K562 (cell line): Measurements from ENCODE around the gene SMIM12. TPM values are rescaled to one million over a fixed set of nuclear protein-coding genes. Genes with fewer than 3 reads are reported as not detected.

Experiments
- ATAC-seq: fragments of 200-7000 bp; cut with Tn5 transposase; 3 replicates; pipeline ENCODE4 v1.9.1; 2020; ENCODE audit warnings: moderate library complexity
- BruUV-seq: library from RNA; stranded (reverse); fragments of 400-500 nt; replicated peaks from 2 replicates; lab custom pipeline; 2021; lab: Mats Ljungman, UMichigan
- CTCF ChIA-PET: fragments of 300-600 bp; formaldehyde crosslinking; extraction: SDS; loops from one replicate; lab custom pipeline; 2021; ENCODE audit warnings: low intra/inter-chr PET ratio; lab: Yijun Ruan, JAX
- POLR2A ChIA-PET: fragments of 300-600, 350-650 bp; sonication (Branson Sonifier 250); formaldehyde crosslinking; extraction: SDS; loops from one replicate; lab custom pipeline; 2021; ENCODE audit warnings: antibody characterized with exemption, inconsistent platforms; lab: Yijun Ruan, JAX
- DNase-seq, 4 experiments: peaks; one replicate each; pipeline versions ENCODE4 v3.0.0 to v3.0.0-alpha.2; 2011 to 2018; ENCODE audit warnings: low spot score in 3 of 4, mixed read lengths in 3 of 4; ENCODE audit errors: extremely low read depth in 1 of 4
- FAIRE-seq: peaks from 2 replicates; lab custom pipeline; 2011; peaks lifted over from hg19 to GRCh38; lab: Jason Lieb, UNC
- H2AFZ ChIP-seq: 2 replicates; pipeline ENCODE4 v1.6.0; 2011; ENCODE audit warnings: low read depth, low read length, control low read depth, inconsistent platforms
- H3K27ac ChIP-seq: fragments of 200-600 bp; 3 replicates; pipeline ENCODE4 v1.8.0; 2011; ENCODE audit warnings: low read depth, mild to moderate bottlenecking, control low read depth, inconsistent platforms, low read length, moderate library complexity, mixed read lengths; ENCODE audit errors: extremely low read depth
- H3K27me3 ChIP-seq, 2 experiments: fragments of 300-600 bp in 1 of 2; 2 replicates in 1 of 2; 3 replicates in 1 of 2; pipeline versions ENCODE4 v1.6.0 to v1.8.0; 2011; ENCODE audit warnings: inconsistent platforms in 2 of 2, low read length in 2 of 2, mild to moderate bottlenecking in 1 of 2, mixed read lengths in 1 of 2, moderate library complexity in 1 of 2; ENCODE audit not compliant: control insufficient read depth in 2 of 2, insufficient read depth in 2 of 2
- H3K36me3 ChIP-seq: fragments of 300-600 bp; 3 replicates; pipeline ENCODE4 v1.8.0; 2011; ENCODE audit warnings: mild to moderate bottlenecking, low read length, inconsistent platforms; ENCODE audit not compliant: control insufficient read depth, insufficient read depth
- H3K4me1 ChIP-seq, 2 experiments: fragments of 200-600 bp in 1 of 2; replicated peaks in 1 of 2; 2 replicates in 1 of 2; 3 replicates in 1 of 2; pipeline versions ENCODE4 v1.5.1 to v1.8.0; 2011; ENCODE audit warnings: inconsistent platforms in 2 of 2, low read length in 2 of 2, mild to moderate bottlenecking in 1 of 2, mixed read lengths in 1 of 2, moderate library complexity in 1 of 2; ENCODE audit not compliant: control insufficient read depth in 2 of 2, insufficient read depth in 2 of 2
- H3K4me2 ChIP-seq: 2 replicates; pipeline ENCODE4 v1.6.1; 2011; ENCODE audit warnings: low read length, control low read depth, inconsistent platforms, mixed read lengths; ENCODE audit not compliant: insufficient read depth
- H3K4me3 ChIP-seq: fragments of 200-600 bp; sonication (generic), shearing (Covaris generic); 2 replicates; pipeline ENCODE4 v1.5.1; 2016; ENCODE audit warnings: control low read depth, inconsistent platforms
- H3K79me2 ChIP-seq: fragments of 200-600 bp; 3 replicates; pipeline ENCODE4 v1.8.0; 2011; ENCODE audit warnings: low read length, inconsistent platforms; ENCODE audit not compliant: control insufficient read depth, insufficient read depth
- H3K9ac ChIP-seq, 2 experiments: 2 replicates each; pipeline versions ENCODE4 v1.6.0 to v1.6.1; 2011; ENCODE audit warnings: low read depth in 2 of 2, low read length in 2 of 2, control low read depth in 1 of 2, inconsistent platforms in 1 of 2, mild to moderate bottlenecking in 1 of 2, mixed read lengths in 1 of 2; ENCODE audit not compliant: insufficient read depth in 1 of 2
- H3K9me1 ChIP-seq: one replicate; pipeline ENCODE4 v1.6.0; 2011; ENCODE audit warnings: inconsistent platforms, mild to moderate bottlenecking, low read length, moderate library complexity; ENCODE audit not compliant: control insufficient read depth, insufficient read depth
- H3K9me3 ChIP-seq: replicated peaks from 2 replicates; pipeline ENCODE4 v1.5.1; 2011; ENCODE audit warnings: low read depth, low read length, inconsistent platforms; ENCODE audit not compliant: control insufficient read depth, insufficient read depth
- H4K20me1 ChIP-seq: replicated peaks from 2 replicates; pipeline ENCODE4 v1.6.1; 2011; ENCODE audit warnings: low read length, inconsistent platforms, mixed read lengths; ENCODE audit not compliant: control insufficient read depth, insufficient read depth
- BCL6 ChIP-seq: fragments of 250-450 bp; sonication (Bioruptor Pico); IDR thresholded peaks from 2 replicates; pipeline ENCODE4 v1.4.0; 2020
- BMI1 ChIP-seq: fragments of 150-350 bp; IDR thresholded peaks from 2 replicates; pipeline ENCODE4 v1.6.1; 2014; ENCODE audit warnings: low read length
- EP400 ChIP-seq: fragments of 450-650 bp; IDR thresholded peaks from 2 replicates; pipeline ENCODE4 v1.6.1; 2017; ENCODE audit warnings: antibody characterized with exemption, mild to moderate bottlenecking, moderate library complexity
- FOXM1 ChIP-seq, 2 experiments: fragments of 450-650 bp in 1 of 2; sonication (generic) in 1 of 2; formaldehyde crosslinking in 1 of 2; IDR thresholded peaks; 2 replicates each; pipeline versions ENCODE4 v1.6.1 to v1.9.0; 2017 to 2022; ENCODE audit warnings: low read depth in 2 of 2, mild to moderate bottlenecking in 2 of 2, missing genetic modification reagents in 1 of 2, moderate library complexity in 1 of 2
- FOXP1 ChIP-seq: sonication (generic); formaldehyde crosslinking; IDR thresholded peaks from 2 replicates; pipeline ENCODE4 v1.8.0; 2022; ENCODE audit warnings: mild to moderate bottlenecking, missing genetic modification reagents
- PTRF ChIP-seq: fragments of 450-650 bp; IDR thresholded peaks from 2 replicates; pipeline ENCODE4 v1.6.1; 2016; ENCODE audit warnings: mild to moderate bottlenecking, missing genetic modification characterization, missing compliant biosample characterization
- PYGO2 ChIP-seq: fragments of 450-650 bp; IDR thresholded peaks from 2 replicates; pipeline ENCODE4 v1.6.1; 2016; ENCODE audit warnings: mild to moderate bottlenecking, missing genetic modification characterization, moderate library complexity, missing compliant biosample characterization
- RBFOX2 ChIP-seq: fragments of 200-400 bp; formaldehyde crosslinking; IDR thresholded peaks from 2 replicates; pipeline ENCODE4 v1.6.1; 2017; ENCODE audit warnings: low read depth, mild to moderate bottlenecking, low read length, moderate library complexity
- SFPQ ChIP-seq: fragments of 200-400 bp; formaldehyde crosslinking; IDR thresholded peaks from 2 replicates; pipeline ENCODE4 v1.6.1; 2017; ENCODE audit warnings: mild to moderate bottlenecking, low read depth, low read length, moderate library complexity
- SIRT6 ChIP-seq: IDR thresholded peaks from one replicate; pipeline ENCODE4 v1.6.1; 2012; ENCODE audit warnings: low read depth, mild to moderate bottlenecking, control low read depth, inconsistent platforms, low read length, moderate library complexity
- TCF3 ChIP-seq: sonication (generic); formaldehyde crosslinking; IDR thresholded peaks from 2 replicates; pipeline ENCODE4 v1.4.0; 2020; ENCODE audit warnings: mild to moderate bottlenecking, missing genetic modification reagents
- TEAD2 ChIP-seq: fragments of 450-650 bp; IDR thresholded peaks from 2 replicates; pipeline ENCODE4 v1.6.1; 2016; ENCODE audit warnings: missing genetic modification characterization, control low read depth, missing compliant biosample characterization
- ZNF324 ChIP-seq: fragments of 250-450 bp; sonication (Bioruptor Pico); IDR thresholded peaks from 2 replicates; pipeline ENCODE4 v1.4.0; 2020; ENCODE audit warnings: mild to moderate bottlenecking
- ZNF511 ChIP-seq: sonication (generic); formaldehyde crosslinking; IDR thresholded peaks from 2 replicates; pipeline ENCODE4 v1.8.0; 2022; ENCODE audit warnings: mild to moderate bottlenecking, missing genetic modification reagents
- ZNF57 ChIP-seq: fragments of 450-650 bp; formaldehyde crosslinking; IDR thresholded peaks from 2 replicates; pipeline ENCODE4 v1.4.0; 2020; ENCODE audit warnings: mild to moderate bottlenecking, moderate library complexity
- ZNF785 ChIP-seq: fragments of 250-450 bp; sonication (Bioruptor Pico); IDR thresholded peaks from 2 replicates; pipeline ENCODE4 v1.4.0; 2020; ENCODE audit warnings: mild to moderate bottlenecking
- WGBS: fragments of 100-300 bp; shearing (Covaris generic); methylation state at CpG from one replicate; pipeline ENCODE4 v1.1.6; 2016; ENCODE audit warnings: low coverage, mixed read lengths; ENCODE audit not compliant: insufficient coverage; ENCODE audit errors: missing lambda C conversion rate; 5-methylcytosine and 5-hydroxymethylcytosine counted together
- in situ Hi-C: fragments of 300-500 bp; cut with MboI; formaldehyde crosslinking; loops from 4 replicates; pipeline ENCODE4 v1.15.0; 2018; ENCODE audit warnings: inconsistent platforms, mixed read lengths
- intact Hi-C: fragments of 100-400 bp; cut with micrococcal nuclease; formaldehyde crosslinking; loops from 2 replicates; pipeline ENCODE4 v1.14.2; 2022
- polyA plus RNA-seq, 8 experiments: library from polyadenylated mRNA; depleted of rRNA in 4 of 8; stranded (reverse) in 5 of 8; unstranded in 3 of 8; fragments of >200 nt; fragmentation: Nextera tagmentation in 2 of 8; fragmentation: Illumina TruSeq in 1 of 8; extraction: Ambion mirVana in 2 of 8; extraction: Trizol in 1 of 8; gene quantifications; 2 replicates each; pipeline versions ENCODE4 v1.2.1 to v1.2.3, GENCODE V29; 2011 to 2014; ENCODE audit warnings: inconsistent platforms in 1 of 8, missing spikeins in 1 of 8
- total RNA-seq, 7 experiments: library from RNA; depleted of rRNA in 6 of 7; stranded (reverse); fragments of >200 nt in 6 of 7; fragmentation: Illumina TruSeq in 2 of 7; extraction: Trizol in 2 of 7; gene quantifications; 2 replicates each; pipeline versions ENCODE4 v1.2.1 to v1.2.3, GENCODE V29; 2011 to 2021; ENCODE audit warnings: low replicate concordance in 1 of 7
- TF ChIP-seq, protein P1 (sequence below): IDR thresholded peaks from 3 replicates; pipeline ENCODE4 v1.6.1; 2011; ENCODE audit warnings: borderline replicate concordance, mild to moderate bottlenecking; ENCODE audit not compliant: insufficient read length, insufficient read depth

Gene SMIM12
- total and polyA plus RNA-seq, 9 of the 15 experiments (the other 6 are each of a cell fraction or from before 2014, with no cell fraction given) = 51.7 to 112 (median 63.9) TPM

GRCh38 chr1:34908369-34908768, 48.8 kb upstream of the SMIM12 start (continued):
- no peak for TF ChIP-seq FOXM1 (IDR thresholded peaks at IDR 0.05; ENCODE audit: low read depth)
- no peak for TF ChIP-seq FOXM1 (CRISPR knock-in tag; IDR thresholded peaks at IDR 0.05; ENCODE audit: low read depth)
- TF ChIP-seq SFPQ = no peak
- TF ChIP-seq ZNF57 (CRISPR knock-in tag) = no peak
- TF ChIP-seq RBFOX2 = no peak
- TF ChIP-seq PTRF = no peak

GRCh38 chr1:34907487-34908090, 48.0 kb upstream of the SMIM12 start:
- H4K20me1 ChIP-seq = 0 out of 2 replicates have a peak, but pooled peaks cover 6% of the 10 kb centered on the region
- ChIA-PET CTCF (no interaction called here), POLR2A (interaction anchor here (0.7 to 1.4 kb wide), 3 partner anchors 10 to 13 kb away, joined by 3 read pairs; no protein-coding TSS in a partner anchor)
- FAIRE-seq (peak; percentile 79), ATAC-seq (no peak), DNase-seq (peak in 2 of 4 experiments; percentile 26 to 33)
- H3K79me2 ChIP-seq = no peaks in the 10 kb centered on the region
- H3K4me1 ChIP-seq = peaks cover 0 to 11% of the 10 kb centered on the region in 2 experiments; a peak in 1 of 5 replicates
- H2AFZ ChIP-seq = no peak overlapping the region
- no peak overlapping the region for H3K4me3 ChIP-seq
- H3K27ac ChIP-seq = no peak overlapping the region
- WGBS = 1% methylated on average over 5 of the region's 5 CpGs
- in situ Hi-C loops (no loop called here), intact Hi-C loops (no loop called here)
- H3K27me3 ChIP-seq = peaks cover 26 to 46% of the 10 kb centered on the region in 2 experiments; a peak in 4 of 5 replicates
- no peaks in the 10 kb centered on the region for H3K9me3 ChIP-seq
- no peaks in the 10 kb centered on the region for H3K9me1 ChIP-seq
- H3K9ac ChIP-seq = no peak overlapping the region
- H3K4me2 ChIP-seq = no peak overlapping the region
- BruUV-seq = no TSS peak
- no peaks in the 10 kb centered on the region for H3K36me3 ChIP-seq
- TF ChIP-seq ZNF785 (CRISPR knock-in tag) (no peak), FOXP1 (CRISPR knock-in tag) (no peak), BCL6 (no peak), ZNF324 (CRISPR knock-in tag) (no peak), TEAD2 (0 out of 2 replicates have a peak, but pooled peaks have one; percentile 29), SIRT6 (no peak), ZNF511 (CRISPR knock-in tag) (0 out of 2 replicates have a peak, but pooled peaks have one; percentile 45), EP400 (no peak), PYGO2 (no peak), BMI1 (no peak), TCF3 (CRISPR knock-in tag) (peak; percentile 46)
- TF ChIP-seq, protein P1, sequence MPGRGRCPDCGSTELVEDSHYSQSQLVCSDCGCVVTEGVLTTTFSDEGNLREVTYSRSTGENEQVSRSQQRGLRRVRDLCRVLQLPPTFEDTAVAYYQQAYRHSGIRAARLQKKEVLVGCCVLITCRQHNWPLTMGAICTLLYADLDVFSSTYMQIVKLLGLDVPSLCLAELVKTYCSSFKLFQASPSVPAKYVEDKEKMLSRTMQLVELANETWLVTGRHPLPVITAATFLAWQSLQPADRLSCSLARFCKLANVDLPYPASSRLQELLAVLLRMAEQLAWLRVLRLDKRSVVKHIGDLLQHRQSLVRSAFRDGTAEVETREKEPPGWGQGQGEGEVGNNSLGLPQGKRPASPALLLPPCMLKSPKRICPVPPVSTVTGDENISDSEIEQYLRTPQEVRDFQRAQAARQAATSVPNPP = no peak
